Fibroblast of lung (primary cell): ENCODE measurements around the gene ERICH2. TPM values are rescaled to one million over a fixed set of nuclear protein-coding genes. Genes with fewer than 3 reads are reported as not detected.

Experiments used
- DNase-seq, 2 donors: peaks; one replicate each; pipeline versions ENCODE4 v3.0.0 to v3.0.0-alpha.2; 2010; ENCODE audit warnings: low read depth in 2 of 2
- H2AFZ ChIP-seq: 2 replicates; pipeline ENCODE4 v1.5.1; 2012; ENCODE audit warnings: low read length, control low read depth, inconsistent platforms
- H3K27ac ChIP-seq: 2 replicates; pipeline ENCODE4 v1.5.1; 2011; ENCODE audit warnings: low read length, control low read depth; ENCODE audit not compliant: insufficient read depth
- H3K27me3 ChIP-seq: 2 replicates; pipeline ENCODE4 v1.5.1; 2011; ENCODE audit warnings: mild to moderate bottlenecking, low read length; ENCODE audit not compliant: control insufficient read depth, insufficient read depth
- H3K36me3 ChIP-seq: 2 replicates; pipeline ENCODE4 v1.5.1; 2011; ENCODE audit warnings: low read length; ENCODE audit not compliant: control insufficient read depth, insufficient read depth
- H3K4me1 ChIP-seq: 2 replicates; pipeline ENCODE4 v1.5.1; 2011; ENCODE audit warnings: low read length; ENCODE audit not compliant: control insufficient read depth, insufficient read depth; ENCODE audit errors: extremely low read depth
- H3K4me2 ChIP-seq: 2 replicates; pipeline ENCODE4 v1.5.1; 2011; ENCODE audit warnings: low read length, control low read depth; ENCODE audit not compliant: insufficient read depth; ENCODE audit errors: extremely low read depth
- H3K4me3 ChIP-seq, 4 experiments: fragments of 200-600 bp in 1 of 4; sonication (generic) in 1 of 4; replicated peaks in 1 of 4; 2 replicates each; pipeline ENCODE4 v1.5.1; 2011 to 2016; ENCODE audit warnings: low read length in 4 of 4, low read depth in 3 of 4, mild to moderate bottlenecking in 3 of 4, control low read depth in 2 of 4, inconsistent platforms in 1 of 4, mixed read lengths in 1 of 4; ENCODE audit not compliant: insufficient read depth in 1 of 4; ENCODE audit errors: control extremely low read depth in 1 of 4
- H3K79me2 ChIP-seq: 2 replicates; pipeline ENCODE4 v1.5.1; 2012; ENCODE audit warnings: mild to moderate bottlenecking, low read length, inconsistent platforms; ENCODE audit not compliant: control insufficient read depth, insufficient read depth
- H3K9ac ChIP-seq: 2 replicates; pipeline ENCODE4 v1.5.1; 2011; ENCODE audit warnings: mild to moderate bottlenecking, low read length, control low read depth; ENCODE audit not compliant: insufficient read depth
- H3K9me3 ChIP-seq: 2 replicates; pipeline ENCODE4 v1.5.1; 2012; ENCODE audit warnings: low read depth, low read length; ENCODE audit not compliant: control insufficient read depth, insufficient read depth
- H4K20me1 ChIP-seq: 2 replicates; pipeline ENCODE4 v1.5.1; 2011; ENCODE audit warnings: low read length; ENCODE audit not compliant: control insufficient read depth, insufficient read depth; ENCODE audit errors: extremely low read depth
- EZH2 ChIP-seq: IDR thresholded peaks from 2 replicates; pipeline ENCODE4 v1.5.1; 2012; ENCODE audit warnings: low read length, control low read depth, mild to moderate bottlenecking; ENCODE audit errors: missing control alignments
- polyA plus RNA-seq, 2 donors: library from polyadenylated mRNA; depleted of rRNA in 1 of 2; stranded (reverse) in 1 of 2; unstranded in 1 of 2; fragments of >200 nt; gene quantifications; 2 replicates each; pipeline ENCODE4 v1.2.1, GENCODE V29; 2011 to 2012; ENCODE audit warnings: missing spikeins in 1 of 2
- total RNA-seq: library from RNA; depleted of rRNA; stranded (reverse); fragments of >200 nt; gene quantifications from 2 replicates; pipeline ENCODE4 v1.2.1, GENCODE V29; 2014
- TF ChIP-seq, protein P1 (sequence below), 2 donors: IDR thresholded peaks in 1 of 2; conservative IDR thresholded peaks in 1 of 2; 1 replicate in 1 of 2; 2 replicates in 1 of 2; pipeline ENCODE4 v1.5.1; 2011 to 2012; ENCODE audit warnings: low read length in 2 of 2, control low read depth in 1 of 2, inconsistent platforms in 1 of 2, low read depth in 1 of 2, mild to moderate bottlenecking in 1 of 2

The ERICH2 gene
- total and polyA plus RNA-seq, 2 donors (not counting 1 experiment from before 2014, with no cell fraction given) = 3.1 TPM; not detected in 1

DNA sequence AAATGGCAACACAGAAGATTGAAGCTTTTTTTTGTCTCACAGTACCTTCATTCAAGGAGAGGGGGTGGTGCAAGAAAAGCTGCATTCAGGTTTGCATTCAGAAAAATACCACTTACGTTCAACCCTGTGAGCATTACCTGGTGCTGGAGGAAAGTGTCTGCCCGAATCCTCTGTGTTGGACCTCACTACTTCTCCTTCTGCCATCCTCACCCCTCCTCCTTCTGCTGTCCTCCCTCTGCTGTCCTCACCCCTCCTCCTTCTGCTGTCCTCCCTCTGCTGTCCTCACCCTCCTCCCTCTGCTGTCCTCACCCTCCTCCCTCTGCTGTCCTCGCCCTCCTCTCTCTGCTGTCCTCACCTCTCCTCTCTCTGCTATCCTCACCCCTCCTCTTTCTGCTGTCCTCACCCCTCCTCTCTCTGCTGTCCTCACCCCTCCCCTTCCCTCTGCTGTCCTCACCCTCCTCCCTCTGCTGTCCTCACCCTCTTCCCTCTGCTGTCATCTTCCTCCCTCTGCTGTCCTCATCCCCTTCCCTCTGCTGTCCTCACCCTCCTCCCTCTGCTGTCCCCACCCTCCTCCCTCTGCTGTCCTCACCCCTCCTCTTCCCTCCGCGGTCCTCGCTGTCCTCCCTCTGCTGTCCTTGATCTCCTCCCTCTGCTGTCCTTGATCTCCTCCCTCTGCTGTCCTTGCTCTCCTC lies 57.8 kb downstream of the ERICH2 start:
- no peak for DNase-seq

DNA sequence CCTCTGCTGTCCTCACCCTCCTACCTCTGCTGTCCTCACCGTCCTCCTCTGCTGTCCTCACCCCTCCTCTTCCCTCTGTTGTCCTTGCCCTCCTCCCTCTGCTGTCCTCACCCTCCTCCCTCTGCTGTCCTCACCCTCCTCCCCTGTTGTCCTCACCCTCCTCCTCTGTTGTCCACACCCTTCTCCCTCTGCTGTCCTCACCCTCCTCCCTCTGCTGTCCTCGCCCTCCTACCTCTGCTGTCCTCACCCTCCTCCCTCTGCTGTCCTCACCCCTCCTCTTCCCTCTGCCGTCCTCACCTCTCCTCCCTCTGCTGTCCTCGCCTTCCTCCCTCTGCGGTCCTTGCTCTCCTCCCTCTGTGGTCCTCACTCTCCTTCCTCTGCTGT lies 58.3 kb downstream of the ERICH2 start:
- Histone ChIP-seq H3K36me3 (no peaks in the 10 kb centered on the region), H3K4me2 (no peak overlapping the region), H3K79me2 (no peaks in the 10 kb centered on the region), H4K20me1 (no peaks in the 10 kb centered on the region), H3K27ac (no peak overlapping the region), H3K4me1 (no peaks in the 10 kb centered on the region), H3K9me3 (no peaks in the 10 kb centered on the region), H2AFZ (no peak overlapping the region), H3K27me3 (peaks cover 27% of the 10 kb centered on the region), H3K9ac (no peak overlapping the region), H3K4me3 (no peak overlapping the region)
- TF ChIP-seq EZH2 = no peak
- TF ChIP-seq, protein P1, sequence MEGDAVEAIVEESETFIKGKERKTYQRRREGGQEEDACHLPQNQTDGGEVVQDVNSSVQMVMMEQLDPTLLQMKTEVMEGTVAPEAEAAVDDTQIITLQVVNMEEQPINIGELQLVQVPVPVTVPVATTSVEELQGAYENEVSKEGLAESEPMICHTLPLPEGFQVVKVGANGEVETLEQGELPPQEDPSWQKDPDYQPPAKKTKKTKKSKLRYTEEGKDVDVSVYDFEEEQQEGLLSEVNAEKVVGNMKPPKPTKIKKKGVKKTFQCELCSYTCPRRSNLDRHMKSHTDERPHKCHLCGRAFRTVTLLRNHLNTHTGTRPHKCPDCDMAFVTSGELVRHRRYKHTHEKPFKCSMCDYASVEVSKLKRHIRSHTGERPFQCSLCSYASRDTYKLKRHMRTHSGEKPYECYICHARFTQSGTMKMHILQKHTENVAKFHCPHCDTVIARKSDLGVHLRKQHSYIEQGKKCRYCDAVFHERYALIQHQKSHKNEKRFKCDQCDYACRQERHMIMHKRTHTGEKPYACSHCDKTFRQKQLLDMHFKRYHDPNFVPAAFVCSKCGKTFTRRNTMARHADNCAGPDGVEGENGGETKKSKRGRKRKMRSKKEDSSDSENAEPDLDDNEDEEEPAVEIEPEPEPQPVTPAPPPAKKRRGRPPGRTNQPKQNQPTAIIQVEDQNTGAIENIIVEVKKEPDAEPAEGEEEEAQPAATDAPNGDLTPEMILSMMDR (conservative IDR thresholded peaks at IDR 0.05 in 1 of 2, IDR thresholded peaks at IDR 0.05 in 1 of 2; ENCODE audit: low read depth in 1 of 2, low read length in 2 of 2) = no peak
- no peak for DNase-seq

More for the DNA sequence above, 57.8 kb downstream of the ERICH2 start:
- no peak overlapping the region for H3K9ac ChIP-seq
- no peaks in the 10 kb centered on the region for H3K79me2 ChIP-seq
- no peak overlapping the region for H3K4me3 ChIP-seq
- H3K27me3 ChIP-seq = peaks cover 28% of the 10 kb centered on the region
- no peaks in the 10 kb centered on the region for H3K36me3 ChIP-seq
- no peak overlapping the region for H3K4me2 ChIP-seq
- H3K4me1 ChIP-seq = no peaks in the 10 kb centered on the region
- TF ChIP-seq, protein P1 (conservative IDR thresholded peaks at IDR 0.05 in 1 of 2, IDR thresholded peaks at IDR 0.05 in 1 of 2; ENCODE audit: low read depth in 1 of 2, low read length in 2 of 2) = no peak
- no peak for TF ChIP-seq EZH2
- no peak overlapping the region for H2AFZ ChIP-seq
- no peaks in the 10 kb centered on the region for H3K9me3 ChIP-seq
- H4K20me1 ChIP-seq = no peaks in the 10 kb centered on the region
- H3K27ac ChIP-seq = no peak overlapping the region

DNA sequence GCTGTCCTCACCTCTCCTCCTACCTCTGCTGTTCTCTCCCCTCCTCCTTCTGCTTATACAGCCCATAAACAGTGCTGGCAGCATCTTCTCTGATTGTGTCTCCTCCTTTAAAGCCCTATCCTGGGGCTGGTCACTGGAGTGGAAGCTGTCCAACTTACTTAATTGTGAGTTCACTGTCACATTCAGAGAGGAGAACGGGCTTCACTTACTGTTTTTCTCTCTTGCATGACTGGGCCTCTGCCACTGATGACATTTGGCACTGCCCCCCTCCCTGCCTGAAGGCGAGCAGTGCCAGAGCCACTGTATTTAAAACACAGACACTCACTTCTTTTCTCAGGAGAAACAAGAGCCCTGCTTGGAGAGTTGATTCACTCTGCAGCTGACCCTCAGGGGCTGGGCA lies 58.9 kb downstream of the ERICH2 start:
- H3K27me3 ChIP-seq = peaks cover 23% of the 10 kb centered on the region
- no peak overlapping the region for H3K9ac ChIP-seq
- H3K4me1 ChIP-seq = no peaks in the 10 kb centered on the region
- no peaks in the 10 kb centered on the region for H3K9me3 ChIP-seq
- H3K36me3 ChIP-seq = no peaks in the 10 kb centered on the region
- TF ChIP-seq EZH2 = no peak
- TF ChIP-seq, protein P1 (conservative IDR thresholded peaks at IDR 0.05 in 1 of 2, IDR thresholded peaks at IDR 0.05 in 1 of 2; ENCODE audit: low read depth in 1 of 2, low read length in 2 of 2) = no peak
- no peaks in the 10 kb centered on the region for H4K20me1 ChIP-seq
- no peak overlapping the region for H3K4me2 ChIP-seq
- no peak overlapping the region for H2AFZ ChIP-seq
- no peak overlapping the region for H3K27ac ChIP-seq
- no peak for DNase-seq
- no peak overlapping the region for H3K4me3 ChIP-seq
- H3K79me2 ChIP-seq = no peaks in the 10 kb centered on the region
